M059J (cell line): ENCODE data around the gene TPP1. TPM values are rescaled to one million over a fixed set of nuclear protein-coding genes. Genes with fewer than 3 reads are reported as not detected.

Experiments used
- DNase-seq: peaks from one replicate; pipeline ENCODE4 v3.0.0-alpha.2; 2012; ENCODE audit warnings: low read depth
- total RNA-seq: library from RNA; depleted of rRNA; stranded (reverse); fragments of >200 nt; shearing (Covaris generic); gene quantifications from 2 replicates; pipeline ENCODE4 v1.2.3, GENCODE V29; 2014

TPP1 gene
- total RNA-seq, 1 experiment from 2014 or later, result 94.6 TPM

- no peak for DNase-seq
Measured at GRCh38 chr11:6646918-6647679, 27.9 kb upstream of the TPP1 start.

- DNase-seq, result no peak
Measured at GRCh38 chr11:6646576-6646917, 27.3 kb upstream of the TPP1 start.

GRCh38 chr11:6646071-6646470 lies 26.8 kb upstream of the TPP1 start:
- DNase-seq, result no peak

- no peak for DNase-seq
Measured at GRCh38 chr11:6642957-6643356, 23.7 kb upstream of the TPP1 start.

GRCh38 chr11:6640985-6641701 lies 21.9 kb upstream of the TPP1 start:
- DNase-seq, result no peak

- no peak for DNase-seq
Measured at GRCh38 chr11:6640036-6640984, 21.1 kb upstream of the TPP1 start.

GRCh38 chr11:6638429-6638828 lies 19.2 kb upstream of the TPP1 start:
- DNase-seq, result peak; percentile 35

- DNase-seq, result peak; percentile 97
Measured at GRCh38 chr11:6637871-6638270, 18.6 kb upstream of the TPP1 start.

- DNase-seq, result no peak
Measured at GRCh38 chr11:6636480-6636879, 17.3 kb upstream of the TPP1 start.

GRCh38 chr11:6635082-6635932 lies 16.1 kb upstream of the TPP1 start:
- DNase-seq, result peak; percentile 62

GRCh38 chr11:6634534-6634933 lies 15.3 kb upstream of the TPP1 start:
- DNase-seq, result no peak

- DNase-seq, result no peak
Measured at GRCh38 chr11:6633422-6634408, 14.5 kb upstream of the TPP1 start.

GRCh38 chr11:6632116-6633073 lies 13.2 kb upstream of the TPP1 start:
- DNase-seq, result no peak

- DNase-seq, result no peak
Measured at GRCh38 chr11:6631361-6631890, 12.2 kb upstream of the TPP1 start.

- DNase-seq, result no peak
Measured at GRCh38 chr11:6630632-6631291, 11.5 kb upstream of the TPP1 start.

GRCh38 chr11:6629892-6630631 lies 10.8 kb upstream of the TPP1 start:
- no peak for DNase-seq

- no peak for DNase-seq
Measured at GRCh38 chr11:6629573-6629891, 10.3 kb upstream of the TPP1 start.

- DNase-seq, result no peak
Measured at GRCh38 chr11:6628526-6628925, 9.3 kb upstream of the TPP1 start.
